HepG2 (cell line): ENCODE results near the gene LITAFD. TPM values are rescaled to one million over a fixed set of nuclear protein-coding genes. Genes with fewer than 3 reads are reported as not detected.

ENCODE experiments used
- ATAC-seq: fragments of 200-7000 bp; cut with Tn5 transposase; 3 replicates; pipeline ENCODE4 v1.9.1; 2020; ENCODE audit warnings: mild to moderate bottlenecking, moderate library complexity
- BruUV-seq: library from RNA; stranded (reverse); fragments of 400-500 nt; replicated peaks from 2 replicates; lab custom pipeline; 2021; lab: Mats Ljungman, UMichigan
- CTCF ChIA-PET: fragments of 300-600 bp; formaldehyde crosslinking; extraction: SDS; loops from one replicate; lab custom pipeline; 2021; ENCODE audit warnings: low total read pairs, inconsistent platforms, low intra/inter-chr PET ratio; lab: Yijun Ruan, JAX
- POLR2A ChIA-PET: fragments of 350-600 bp; sonication (Branson Sonifier 250); formaldehyde crosslinking; loops from one replicate; lab custom pipeline; 2020; ENCODE audit warnings: antibody characterized with exemption, inconsistent platforms; lab: Yijun Ruan, JAX
- DNase-seq: peaks from one replicate; pipeline ENCODE4 v3.0.0-alpha.2; 2015; ENCODE audit warnings: low spot score
- FAIRE-seq: peaks from 3 replicates; lab custom pipeline; 2011; peaks lifted over from hg19 to GRCh38; lab: Jason Lieb, UNC
- H2AFZ ChIP-seq: one replicate; pipeline ENCODE4 v1.6.1; 2011; ENCODE audit warnings: low read length, inconsistent platforms
- H3K27ac ChIP-seq: fragments of 300-600 bp; 3 replicates; pipeline ENCODE4 v1.8.0; 2011; ENCODE audit warnings: mixed run types, mild to moderate bottlenecking, mixed read lengths, low read length, inconsistent platforms; ENCODE audit not compliant: insufficient read depth; ENCODE audit errors: extremely low read length
- H3K27me3 ChIP-seq, 2 experiments: fragments of 200-600 bp in 1 of 2; 2 replicates in 1 of 2; 3 replicates in 1 of 2; pipeline versions ENCODE4 v1.6.0 to v1.8.0; 2011; ENCODE audit warnings: low read length in 2 of 2, mild to moderate bottlenecking in 2 of 2, moderate library complexity in 2 of 2, inconsistent platforms in 1 of 2; ENCODE audit not compliant: insufficient read depth in 2 of 2, control insufficient read depth in 1 of 2
- H3K36me3 ChIP-seq, 2 experiments: fragments of 200-600 bp in 1 of 2; replicated peaks in 1 of 2; 2 replicates in 1 of 2; 3 replicates in 1 of 2; pipeline versions ENCODE4 v1.5.1 to v1.8.0; 2011; ENCODE audit warnings: low read length in 2 of 2, inconsistent platforms in 1 of 2; ENCODE audit not compliant: insufficient read depth in 2 of 2, control insufficient read depth in 1 of 2
- H3K4me1 ChIP-seq: 2 replicates; pipeline ENCODE4 v1.5.1; 2012; ENCODE audit warnings: low read length, inconsistent platforms; ENCODE audit not compliant: insufficient read depth
- H3K4me2 ChIP-seq: 2 replicates; pipeline ENCODE4 v1.6.0; 2011; ENCODE audit warnings: low read depth, low read length, inconsistent platforms
- H3K4me3 ChIP-seq, 3 experiments: fragments of 200-600 bp in 1 of 3; sonication (generic), shearing (Covaris generic) in 1 of 3; replicated peaks in 1 of 3; 2 replicates each; pipeline ENCODE4 v1.5.1; 2011 to 2016; ENCODE audit warnings: low read length in 3 of 3, inconsistent platforms in 2 of 3, low read depth in 2 of 3, mild to moderate bottlenecking in 2 of 3, control low read depth in 1 of 3, mixed read lengths in 1 of 3; ENCODE audit not compliant: insufficient read depth in 1 of 3
- H3K79me2 ChIP-seq: one replicate; pipeline ENCODE4 v1.6.1; 2011; ENCODE audit warnings: low read length, inconsistent platforms; ENCODE audit not compliant: insufficient read depth
- H3K9ac ChIP-seq: 2 replicates; pipeline ENCODE4 v1.6.0; 2011; ENCODE audit warnings: mild to moderate bottlenecking, low read depth, low read length, inconsistent platforms; ENCODE audit not compliant: insufficient read depth
- H3K9me3 ChIP-seq: 2 replicates; pipeline ENCODE4 v1.5.1; 2012; ENCODE audit warnings: mild to moderate bottlenecking, low read length
- H4K20me1 ChIP-seq: 2 replicates; pipeline ENCODE4 v1.6.0; 2011; ENCODE audit warnings: inconsistent platforms, mild to moderate bottlenecking, low read length, moderate library complexity; ENCODE audit not compliant: insufficient read depth
- EP300 ChIP-seq, 3 experiments: sonication (generic) in 1 of 3; formaldehyde crosslinking in 1 of 3; IDR thresholded peaks; 2 replicates each; pipeline versions ENCODE4 v1.5.1 to v1.6.1; 2011 to 2020; ENCODE audit warnings: low read depth in 2 of 3, low read length in 2 of 3, borderline replicate concordance in 1 of 3, improper control_type of control experiment in 1 of 3, mild to moderate bottlenecking in 1 of 3, missing genetic modification reagents in 1 of 3, moderate library complexity in 1 of 3
- FOXJ3 ChIP-seq: sonication (generic); formaldehyde crosslinking; IDR thresholded peaks from 2 replicates; pipeline ENCODE4 v1.4.0; 2020; ENCODE audit warnings: missing genetic modification reagents, mild to moderate bottlenecking, borderline replicate concordance
- FOXP1 ChIP-seq, 2 experiments: fragments of 450-650 bp in 1 of 2; IDR thresholded peaks; 2 replicates each; pipeline ENCODE4 v1.6.1; 2017 to 2018; ENCODE audit warnings: antibody characterized with exemption in 1 of 2
- GRHL1 ChIP-seq: sonication (generic); formaldehyde crosslinking; conservative IDR thresholded peaks from 2 replicates; pipeline ENCODE4 v1.8.0; 2022; ENCODE audit warnings: missing genetic modification reagents
- KAT7 ChIP-seq: IDR thresholded peaks from 2 replicates; pipeline ENCODE4 v1.6.1; 2018; ENCODE audit warnings: borderline replicate concordance, missing compliant biosample characterization
- KDM5B ChIP-seq: sonication (generic); formaldehyde crosslinking; IDR thresholded peaks from 2 replicates; pipeline ENCODE4 v1.4.0; 2020; ENCODE audit warnings: missing genetic modification reagents, mild to moderate bottlenecking, borderline replicate concordance
- NCOA2 ChIP-seq: sonication (generic); formaldehyde crosslinking; IDR thresholded peaks from 2 replicates; pipeline ENCODE4 v1.8.0; 2022; ENCODE audit warnings: inconsistent platforms
- NFIC ChIP-seq: IDR thresholded peaks from 2 replicates; pipeline ENCODE4 v1.6.1; 2012; ENCODE audit warnings: mild to moderate bottlenecking, low read length, inconsistent platforms
- NR2F1 ChIP-seq, 2 experiments: fragments of 450-650 bp in 1 of 2; formaldehyde crosslinking in 1 of 2; IDR thresholded peaks; 2 replicates each; pipeline versions ENCODE4 v1.5.0 to v1.6.1; 2016 to 2020; ENCODE audit warnings: mild to moderate bottlenecking in 1 of 2, missing compliant biosample characterization in 1 of 2, missing genetic modification reagents in 1 of 2, moderate library complexity in 1 of 2
- USF2 ChIP-seq, 2 experiments: sonication (generic) in 1 of 2; formaldehyde crosslinking in 1 of 2; IDR thresholded peaks; 2 replicates each; pipeline versions ENCODE4 v1.5.1 to v1.6.1; 2011 to 2020; ENCODE audit warnings: borderline replicate concordance in 1 of 2, low read depth in 1 of 2, low read length in 1 of 2, mild to moderate bottlenecking in 1 of 2, missing genetic modification reagents in 1 of 2, moderate library complexity in 1 of 2
- ZNF446 ChIP-seq: sonication (generic); formaldehyde crosslinking; IDR thresholded peaks from 2 replicates; pipeline ENCODE4 v1.5.0; 2020; ENCODE audit warnings: mild to moderate bottlenecking, missing genetic modification reagents
- ZNF547 ChIP-seq: sonication (generic); formaldehyde crosslinking; IDR thresholded peaks from 2 replicates; pipeline ENCODE4 v1.5.1; 2020; ENCODE audit warnings: mild to moderate bottlenecking, missing genetic modification reagents
- ZNF557 ChIP-seq: sonication (generic); formaldehyde crosslinking; IDR thresholded peaks from 2 replicates; pipeline ENCODE4 v1.4.0; 2020; ENCODE audit warnings: missing genetic modification reagents
- WGBS: methylation state at CpG from one replicate; pipeline ENCODE4 v1.1.6; 2017; ENCODE audit warnings: low lambda C conversion rate; 5-methylcytosine and 5-hydroxymethylcytosine counted together
- in situ Hi-C: cut with HindIII; loops from 2 replicates; pipeline ENCODE4 v1.10.0; 2017; ENCODE audit warnings: low pct_unique_long_range_greater_than_20kb; ENCODE audit not compliant: extremely low pct_ligation_motif_present
- intact Hi-C: fragments of 100-400 bp; cut with micrococcal nuclease; formaldehyde crosslinking; loops from one replicate; pipeline ENCODE4 v1.10.0; 2022; ENCODE audit not compliant: unreplicated experiment
- polyA plus RNA-seq, 8 experiments: library from polyadenylated mRNA; depleted of rRNA in 3 of 8; stranded (reverse) in 7 of 8; unstranded in 1 of 8; fragments of >200 nt; fragmentation: Illumina TruSeq in 4 of 8; extraction: Trizol in 4 of 8; gene quantifications; 2 replicates each; pipeline versions ENCODE4 v1.2.1 to v1.2.3, GENCODE V29; 2011 to 2016; ENCODE audit warnings: low read depth in 4 of 8, missing spikeins in 1 of 8, mixed read lengths in 1 of 8; ENCODE audit not compliant: insufficient read depth in 1 of 8
- total RNA-seq, 5 experiments: library from RNA; depleted of rRNA; stranded (reverse); fragments of >200 nt; fragmentation: Illumina TruSeq; extraction: Trizol; gene quantifications; 2 replicates each; pipeline ENCODE4 v1.2.3, GENCODE V29; 2016; ENCODE audit warnings: low read depth in 1 of 5
- TF ChIP-seq, protein P1 (sequence below): sonication (generic); formaldehyde crosslinking; conservative IDR thresholded peaks from 2 replicates; pipeline ENCODE4 v1.4.0; 2020; ENCODE audit warnings: missing genetic modification reagents

The LITAFD gene
- total and polyA plus RNA-seq, 2 of the 13 experiments (the other 11 are each of a cell fraction or from before 2014, with no cell fraction given), result not detected

DNA sequence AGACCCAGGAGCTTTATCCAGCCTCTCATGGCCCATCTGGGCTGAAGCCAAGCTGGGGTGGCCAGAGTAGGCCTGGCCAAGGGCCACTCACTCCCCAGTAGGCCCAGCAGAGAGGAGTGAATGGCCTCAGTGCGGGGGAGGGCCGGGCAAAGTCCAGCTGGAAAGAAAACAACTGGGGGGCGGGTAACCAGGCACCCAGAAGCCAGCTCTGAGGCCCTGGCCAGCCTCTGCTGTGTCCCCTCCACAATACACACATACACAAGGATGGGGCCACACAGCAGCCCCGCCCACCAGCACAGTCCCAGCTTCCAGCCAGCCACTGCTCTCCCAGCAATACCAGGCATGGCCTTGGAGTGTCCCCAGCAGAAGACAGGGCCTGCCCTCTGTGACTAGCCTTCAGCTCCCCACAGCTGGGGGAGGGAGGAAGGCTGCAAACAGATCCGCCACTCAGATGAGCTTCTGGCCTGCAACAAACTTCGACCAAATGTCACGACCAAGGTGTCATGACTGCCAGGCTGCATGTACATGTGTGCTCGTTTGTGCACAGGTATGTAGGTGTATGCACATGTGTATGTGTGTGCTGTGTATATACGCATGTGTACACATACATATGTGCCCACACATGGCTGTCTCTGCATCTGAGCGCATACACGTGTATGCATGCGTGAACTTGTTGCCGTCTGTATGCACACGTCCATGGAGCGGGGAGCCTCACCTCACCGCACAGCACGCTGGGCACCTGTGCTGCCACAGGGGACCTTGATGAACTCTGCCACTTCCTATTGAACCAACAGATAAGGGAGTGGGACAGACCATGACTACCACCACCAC lies 18.3 kb upstream of the LITAFD start (continued):
- peak; percentile 96 for TF ChIP-seq ZNF557 (CRISPR knock-in tag)
- TF ChIP-seq NFIC, result no peak
- TF ChIP-seq FOXJ3 (CRISPR knock-in tag), result peak; percentile 100
- TF ChIP-seq FOXP1 (IDR thresholded peaks at IDR 0.05), result peak; percentile 96
- TF ChIP-seq FOXP1 (CRISPR knock-in tag; IDR thresholded peaks at IDR 0.05), result peak; percentile 99
- 0 out of 2 replicates have a peak, but pooled peaks have one; percentile 12 for TF ChIP-seq ZNF446
- TF ChIP-seq NR2F1 (CRISPR knock-in tag; IDR thresholded peaks at IDR 0.05), result peak; percentile 68 to 70; a peak in 3 of 4 replicates
- peak; percentile 93 for TF ChIP-seq KAT7 (CRISPR knock-in tag)

- whole genome bisulfite sequencing, result 49% methylated on average over 13 of the region's 13 CpGs
- ATAC-seq (no peak), FAIRE-seq (no peak), DNase-seq (no peak)
- Histone ChIP-seq H3K36me3 (no peaks in the 10 kb centered on the region; a peak in 1 of 5 replicates), H3K9me3 (no peaks in the 10 kb centered on the region), H4K20me1 (peaks cover 51% of the 10 kb centered on the region; the same call in 1 of the 2 replicates), H3K4me3 (peak overlapping the region; percentile 2 to 45 (median 22); a peak in 5 of 6 replicates), H2AFZ (no peak overlapping the region), H3K27me3 (no peaks in the 10 kb centered on the region; a peak in 1 of 5 replicates), H3K79me2 (peaks cover 86% of the 10 kb centered on the region), H3K4me2 (peak overlapping the region; percentile 91), H3K4me1 (peaks cover 77% of the 10 kb centered on the region), H3K27ac (peak overlapping the region; percentile 95), H3K9ac (peak overlapping the region; percentile 23)
- in situ Hi-C loops, result no loop called here
- POLR2A ChIA-PET, result interaction anchor here (0.9 to 10.4 kb wide), 13 partner anchors 9 to 227 kb away, joined by 3 to 235 read pairs (median 7); partner anchors contain the start of genes HAPSTR1, LITAFD, PMM2 and TMEM186
- CTCF ChIA-PET, result interaction anchor here (1.4 to 1.9 kb wide), 2 partner anchors 9 to 16 kb away, joined by 7 to 14 read pairs; no protein-coding TSS in a partner anchor
- intact Hi-C loops, result loop anchor here (5.0 kb wide), 2 partner anchors 187 to 228 kb away; partner anchors contain the start of gene HAPSTR1
- no TSS peak for BruUV-seq
- TF ChIP-seq ZNF547 (CRISPR knock-in tag) (no peak), USF2 (IDR thresholded peaks at IDR 0.05; ENCODE audit: low read depth, low read length) (no peak), USF2 (CRISPR knock-in tag; IDR thresholded peaks at IDR 0.05; ENCODE audit: borderline replicate concordance) (no peak; the same call in 1 of the 2 replicates), NCOA2 (no peak), KDM5B (CRISPR knock-in tag) (no peak), GRHL1 (CRISPR knock-in tag) (no peak), EP300 (IDR thresholded peaks at IDR 0.05; ENCODE audit: low read depth in 2 of 2, low read length in 2 of 2) (peak in 1 of 2 experiments; percentile 35; a peak in 1 of 4 replicates), EP300 (CRISPR knock-in tag; IDR thresholded peaks at IDR 0.05; ENCODE audit: borderline replicate concordance) (no peak)
- TF ChIP-seq, protein P1, sequence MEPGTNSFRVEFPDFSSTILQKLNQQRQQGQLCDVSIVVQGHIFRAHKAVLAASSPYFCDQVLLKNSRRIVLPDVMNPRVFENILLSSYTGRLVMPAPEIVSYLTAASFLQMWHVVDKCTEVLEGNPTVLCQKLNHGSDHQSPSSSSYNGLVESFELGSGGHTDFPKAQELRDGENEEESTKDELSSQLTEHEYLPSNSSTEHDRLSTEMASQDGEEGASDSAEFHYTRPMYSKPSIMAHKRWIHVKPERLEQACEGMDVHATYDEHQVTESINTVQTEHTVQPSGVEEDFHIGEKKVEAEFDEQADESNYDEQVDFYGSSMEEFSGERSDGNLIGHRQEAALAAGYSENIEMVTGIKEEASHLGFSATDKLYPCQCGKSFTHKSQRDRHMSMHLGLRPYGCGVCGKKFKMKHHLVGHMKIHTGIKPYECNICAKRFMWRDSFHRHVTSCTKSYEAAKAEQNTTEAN (CRISPR knock-in tag), result no peak
Observed at GRCh38 chr16:8864480-8865110, 17.6 kb upstream of the LITAFD start.
